GM12872 (cell line): ENCODE measurements around the gene ZNF792.

ENCODE experiments used
- CTCF ChIP-seq: IDR thresholded peaks from 3 replicates; pipeline ENCODE4 v1.5.1; 2011; ENCODE audit warnings: low read depth, mild to moderate bottlenecking, low read length, moderate library complexity; ENCODE audit not compliant: insufficient read depth

The ZNF792 gene

GRCh38 chr19:34926685-34927375 lies 37.2 kb downstream of the ZNF792 start, which contains the start of gene ZNF30:
Gene ZNF30, plus strand, starts transcription at chr19:34926903. Its CDS starts 3,045 bp downstream, at chr19:34929948.
- TF ChIP-seq CTCF, result no peak

- no peak for TF ChIP-seq CTCF
Measured at GRCh38 chr19:34926361-34926684, 37.7 kb downstream of the ZNF792 start.

- TF ChIP-seq CTCF, result no peak
Measured at GRCh38 chr19:34925278-34925855, 38.7 kb downstream of the ZNF792 start.

- TF ChIP-seq CTCF, result no peak
Measured at GRCh38 chr19:34918190-34918589, 45.8 kb downstream of the ZNF792 start.

GRCh38 chr19:34910770-34911169 lies 53.3 kb downstream of the ZNF792 start:
- TF ChIP-seq CTCF, result no peak
